HL-60 (cell line): ENCODE measurements around the gene PRKCD.
A peak's percentile ranks its signal among the peaks of the same experiment; 100 is the strongest.

Source experiments
- DNase-seq, 2 experiments: peaks; one replicate each; pipeline ENCODE4 v3.0.0-alpha.2; 2010 to 2020; ENCODE audit warnings: low read depth in 1 of 2, low spot score in 1 of 2
- H3K27ac ChIP-seq: fragments of 250-450 bp; sonication (Bioruptor Pico); replicated peaks from 2 replicates; pipeline ENCODE4 v1.5.1; 2020; ENCODE audit warnings: mild to moderate bottlenecking, moderate library complexity
- H3K27me3 ChIP-seq: fragments of 250-450 bp; sonication (Bioruptor Pico); 2 replicates; pipeline ENCODE4 v1.5.1; 2021; ENCODE audit warnings: mild to moderate bottlenecking, moderate library complexity; ENCODE audit not compliant: insufficient read depth, poor library complexity, severe bottlenecking
- H3K4me3 ChIP-seq: replicated peaks from 2 replicates; pipeline ENCODE4 v1.5.1; 2011; ENCODE audit warnings: mild to moderate bottlenecking, control low read depth, low read length; ENCODE audit not compliant: insufficient read depth
- GABPA ChIP-seq: IDR thresholded peaks from 2 replicates; pipeline ENCODE4 v1.6.1; 2012; ENCODE audit warnings: low read depth
- POLR2AphosphoS5 ChIP-seq: IDR thresholded peaks from 2 replicates; pipeline ENCODE4 v1.6.1; 2012; ENCODE audit warnings: low read depth
- REST ChIP-seq: IDR thresholded peaks from 2 replicates; pipeline ENCODE4 v1.6.1; 2012; ENCODE audit warnings: low read depth; ENCODE audit not compliant: insufficient replicate concordance
- SPI1 ChIP-seq: IDR thresholded peaks from 2 replicates; pipeline ENCODE4 v1.6.1; 2012; ENCODE audit warnings: low read depth, mild to moderate bottlenecking, borderline replicate concordance
- TF ChIP-seq, protein P1 (sequence below): IDR thresholded peaks from one replicate; pipeline ENCODE4 v1.5.1; 2011; ENCODE audit warnings: low read length, control low read depth, inconsistent platforms; ENCODE audit not compliant: insufficient read depth

PRKCD gene

DNA sequence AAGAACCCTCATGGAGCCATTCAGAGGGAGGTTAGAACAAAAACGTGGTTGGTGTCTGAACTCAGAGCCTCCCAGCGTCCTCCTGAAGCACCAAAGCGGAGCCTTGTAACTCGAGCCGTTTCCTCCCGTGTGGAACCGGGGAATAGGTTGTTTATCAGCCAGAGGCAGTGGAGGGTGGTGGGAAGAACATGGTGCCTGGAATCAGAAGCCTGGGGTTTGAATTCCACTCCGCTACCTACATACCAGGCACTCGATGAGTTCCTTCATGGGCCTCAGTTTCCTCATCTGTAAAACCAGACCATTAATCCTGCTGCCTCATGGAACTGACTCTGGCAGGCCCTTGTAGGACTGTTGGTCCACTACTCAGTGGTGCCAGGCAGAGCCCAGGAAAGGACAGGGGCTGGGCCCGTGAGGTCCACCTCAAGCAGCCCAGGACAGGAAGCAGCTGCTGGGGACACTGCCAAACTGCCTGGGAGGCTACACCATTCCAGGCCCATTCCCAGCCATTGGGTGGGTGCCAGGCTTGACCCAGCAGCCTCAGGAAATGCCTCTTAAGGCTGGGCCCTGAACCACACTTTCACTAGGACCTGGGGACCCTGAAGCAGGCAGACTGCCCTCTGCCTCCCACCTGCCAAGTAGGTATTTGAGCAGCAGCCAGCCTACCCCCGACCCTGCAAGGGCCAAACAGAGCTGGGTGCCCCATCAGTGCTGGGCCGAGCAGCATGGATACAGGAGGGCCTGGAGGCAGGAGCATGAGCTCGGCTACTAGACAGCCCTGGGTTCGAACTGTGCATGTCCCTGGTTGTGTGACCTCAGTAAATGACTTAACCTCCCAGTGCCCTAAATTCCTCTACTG is 33.4 kb downstream of the PRKCD start:
- H3K4me3 ChIP-seq = no peak overlapping the region
- H3K27ac ChIP-seq = no peak overlapping the region
- no peak for DNase-seq
- TF ChIP-seq POLR2AphosphoS5 (no peak; the same call in 1 of the 2 replicates), GABPA (no peak), REST (no peak), SPI1 (no peak)
- TF ChIP-seq, protein P1, sequence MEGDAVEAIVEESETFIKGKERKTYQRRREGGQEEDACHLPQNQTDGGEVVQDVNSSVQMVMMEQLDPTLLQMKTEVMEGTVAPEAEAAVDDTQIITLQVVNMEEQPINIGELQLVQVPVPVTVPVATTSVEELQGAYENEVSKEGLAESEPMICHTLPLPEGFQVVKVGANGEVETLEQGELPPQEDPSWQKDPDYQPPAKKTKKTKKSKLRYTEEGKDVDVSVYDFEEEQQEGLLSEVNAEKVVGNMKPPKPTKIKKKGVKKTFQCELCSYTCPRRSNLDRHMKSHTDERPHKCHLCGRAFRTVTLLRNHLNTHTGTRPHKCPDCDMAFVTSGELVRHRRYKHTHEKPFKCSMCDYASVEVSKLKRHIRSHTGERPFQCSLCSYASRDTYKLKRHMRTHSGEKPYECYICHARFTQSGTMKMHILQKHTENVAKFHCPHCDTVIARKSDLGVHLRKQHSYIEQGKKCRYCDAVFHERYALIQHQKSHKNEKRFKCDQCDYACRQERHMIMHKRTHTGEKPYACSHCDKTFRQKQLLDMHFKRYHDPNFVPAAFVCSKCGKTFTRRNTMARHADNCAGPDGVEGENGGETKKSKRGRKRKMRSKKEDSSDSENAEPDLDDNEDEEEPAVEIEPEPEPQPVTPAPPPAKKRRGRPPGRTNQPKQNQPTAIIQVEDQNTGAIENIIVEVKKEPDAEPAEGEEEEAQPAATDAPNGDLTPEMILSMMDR = no peak
- no peaks in the 10 kb centered on the region for H3K27me3 ChIP-seq

DNA sequence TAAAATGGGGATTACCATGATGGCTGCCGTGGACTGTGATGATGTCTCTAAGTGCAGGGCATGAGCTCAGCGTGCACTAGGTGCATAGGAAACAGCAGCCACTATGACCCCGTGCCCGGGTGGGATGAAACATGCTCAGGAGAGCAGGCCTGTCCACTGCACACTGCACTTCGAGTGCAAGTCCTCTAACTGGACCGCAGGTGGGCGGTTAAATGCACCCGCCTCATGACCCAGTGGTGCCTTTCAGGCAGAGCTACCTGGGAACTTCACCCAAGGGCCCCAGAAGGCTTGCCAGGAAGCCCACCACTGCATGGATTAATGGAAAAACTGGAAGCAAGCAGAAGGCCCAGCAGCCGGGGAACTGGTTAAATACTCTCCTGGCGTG is 34.0 kb downstream of the PRKCD start:
- H3K27ac ChIP-seq = no peak overlapping the region
- no peak overlapping the region for H3K4me3 ChIP-seq
- no peak for DNase-seq
- TF ChIP-seq, protein P1 = no peak
- no peak for TF ChIP-seq SPI1
- TF ChIP-seq POLR2AphosphoS5 = no peak; the same call in 1 of the 2 replicates
- H3K27me3 ChIP-seq = no peaks in the 10 kb centered on the region

DNA sequence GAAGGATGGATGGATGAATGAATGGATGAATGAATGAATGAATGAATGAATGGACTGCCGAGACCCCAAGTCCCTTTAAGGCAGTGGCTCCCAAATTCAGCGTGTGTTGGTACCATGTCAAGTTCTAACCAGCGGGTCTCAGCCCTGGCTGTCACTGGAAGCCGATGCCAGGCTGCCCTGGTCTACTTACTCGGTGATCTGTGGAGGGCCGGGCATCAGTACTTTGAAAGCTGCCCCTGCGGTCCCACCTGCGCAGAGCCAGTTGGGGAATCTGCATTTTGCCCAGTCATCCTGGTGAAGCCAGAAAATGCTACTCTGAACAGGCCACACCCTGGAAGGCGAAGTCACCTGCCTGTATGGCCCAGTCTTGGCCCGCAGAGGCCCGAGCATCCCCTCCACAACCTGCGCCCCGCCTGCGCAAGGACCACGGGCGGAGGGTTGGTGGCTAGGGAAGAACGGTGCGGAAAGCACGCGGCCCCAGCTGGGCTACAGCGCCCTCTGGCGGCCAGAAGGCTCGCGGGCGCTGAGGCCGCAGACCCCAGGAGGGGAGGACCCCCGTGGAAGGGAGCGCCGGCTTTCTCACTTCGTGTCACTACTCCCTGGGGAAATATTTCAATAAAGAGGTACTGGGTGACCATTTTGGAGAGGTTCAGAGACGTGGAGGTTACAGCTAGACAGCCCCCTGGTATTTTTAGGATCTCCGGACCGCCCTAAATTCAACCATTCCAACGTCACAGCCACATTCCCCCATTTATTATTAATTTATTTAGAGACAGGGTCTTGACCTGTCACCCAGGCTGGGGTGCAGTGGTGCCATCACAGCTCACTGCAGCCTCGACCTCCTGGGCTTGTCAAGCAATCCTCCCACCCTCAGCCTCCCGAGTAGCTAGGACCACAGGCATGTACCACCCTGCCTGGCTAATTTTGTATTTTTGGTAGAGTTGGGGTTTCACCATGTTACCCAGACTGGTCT is 34.9 kb downstream of the PRKCD start:
- H3K27me3 ChIP-seq = no peaks in the 10 kb centered on the region
- peak overlapping the region; percentile 42 for H3K27ac ChIP-seq
- H3K4me3 ChIP-seq = no peak overlapping the region
- peak in 1 of 2 experiments; percentile 57 for DNase-seq
- TF ChIP-seq POLR2AphosphoS5 = peak; percentile 23; the same call in 1 of the 2 replicates
- TF ChIP-seq, protein P1 = peak; percentile 91
- TF ChIP-seq SPI1 = peak; percentile 2; the same call in 1 of the 2 replicates
- TF ChIP-seq GABPA = no peak

DNA sequence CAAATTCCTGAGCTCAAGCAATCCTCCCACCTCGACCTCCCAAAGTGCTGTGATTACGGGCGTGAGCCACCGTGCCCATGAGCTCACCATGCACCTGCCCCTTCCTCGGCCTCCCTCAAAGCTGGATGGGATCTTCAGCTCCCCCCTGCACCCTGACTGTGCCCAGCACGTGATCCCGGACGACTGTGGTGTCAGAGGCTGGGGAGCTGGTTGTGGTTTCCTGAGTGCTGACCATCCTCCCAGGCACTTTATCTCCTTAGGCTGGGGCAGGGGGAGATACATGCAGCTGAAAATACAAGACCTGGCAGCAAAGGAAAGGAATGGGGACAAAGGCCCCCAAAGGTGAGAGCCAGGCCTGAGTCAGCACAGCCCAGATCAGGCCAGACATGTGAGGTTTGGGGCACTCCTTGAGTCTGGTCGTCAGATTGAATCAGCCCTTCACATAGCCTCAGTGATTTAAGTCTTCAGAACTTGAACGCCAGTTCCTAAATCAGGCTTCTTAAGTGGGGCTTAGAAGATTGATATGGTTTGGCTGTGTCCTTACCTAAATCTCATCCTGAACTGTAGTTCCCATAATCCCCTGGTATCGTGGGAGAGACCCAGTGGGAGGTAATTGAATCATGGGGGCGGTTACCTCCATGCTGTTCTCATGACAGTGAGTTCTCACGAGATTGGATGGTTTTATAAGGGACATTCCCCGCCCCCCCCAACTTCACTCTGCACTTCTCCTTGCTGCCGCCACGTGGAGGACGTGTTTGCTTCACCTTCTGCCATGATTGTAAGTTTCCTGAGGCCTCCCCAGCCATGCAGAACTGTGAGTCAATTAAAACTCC is 35.8 kb downstream of the PRKCD start:
- TF ChIP-seq, protein P1 = no peak
- TF ChIP-seq GABPA (no peak), SPI1 (peak; percentile 53; the same call in 1 of the 2 replicates), REST (peak; percentile 48), POLR2AphosphoS5 (peak; percentile 78)
- Histone ChIP-seq H3K27me3 (no peaks in the 10 kb centered on the region), H3K4me3 (no peak overlapping the region; the same call in 1 of the 2 replicates), H3K27ac (peak overlapping the region; percentile 42)
- peak; percentile 86 to 92 for DNase-seq
